ENCODE data around the gene NCAM1.

The NCAM1 gene

DNA sequence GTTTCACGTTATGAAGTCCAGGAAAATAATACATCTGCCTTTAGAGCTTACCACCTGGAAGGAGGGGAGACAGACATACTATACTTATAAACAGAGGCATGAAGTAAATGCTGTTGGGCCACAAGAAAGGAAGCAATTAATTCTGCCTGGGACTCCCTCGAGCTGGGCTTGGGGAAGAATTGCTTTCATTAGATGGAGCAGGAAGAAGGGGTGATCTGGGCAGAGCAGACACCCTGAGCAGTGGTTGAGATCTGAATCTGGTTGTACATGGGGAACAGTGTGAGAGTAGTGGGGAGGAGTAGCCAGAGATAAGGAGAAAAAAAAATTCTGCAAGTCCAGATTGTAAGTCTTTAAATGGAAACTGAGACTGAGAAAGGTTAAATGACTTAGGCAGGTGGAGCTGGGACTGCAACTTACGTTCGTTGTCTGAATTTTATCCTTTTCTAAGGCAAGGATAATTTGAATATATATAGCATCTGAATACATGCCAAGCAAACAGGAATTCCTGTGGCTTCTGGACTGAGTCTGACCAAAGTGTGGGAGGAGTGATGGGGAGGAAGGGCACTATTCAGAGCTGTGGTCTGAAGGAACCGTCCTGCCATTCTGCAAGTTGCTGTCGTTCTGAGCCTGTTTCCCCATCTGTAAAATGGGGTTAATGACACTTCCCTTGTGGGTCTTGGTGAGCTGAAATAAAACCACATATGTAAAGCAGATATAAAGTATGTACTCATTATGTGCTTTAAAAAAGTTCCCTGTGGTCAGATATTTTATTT, 7.9 kb downstream of the NCAM1 start:
- no peak for DNase-seq

DNA sequence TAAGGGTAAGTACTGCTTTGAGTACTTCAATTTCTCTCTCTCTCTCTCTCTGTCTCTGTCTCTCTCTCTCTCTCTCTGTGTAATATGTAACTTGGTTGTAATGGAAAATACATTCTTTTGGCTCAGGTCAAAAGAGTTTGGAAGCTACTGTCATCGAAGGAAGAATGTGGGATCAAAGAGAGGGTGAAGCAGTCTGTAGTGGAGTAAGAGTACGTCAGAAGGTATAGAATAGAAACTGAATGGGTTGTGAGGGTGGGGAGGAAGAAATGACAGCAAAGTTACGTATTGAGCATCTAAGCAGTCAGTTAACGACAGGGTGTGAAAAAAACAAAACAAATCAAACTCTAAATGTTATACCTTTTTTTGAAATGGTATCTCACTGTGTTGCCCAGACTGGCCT, 10.0 kb downstream of the NCAM1 start:
- no peak for DNase-seq

DNA sequence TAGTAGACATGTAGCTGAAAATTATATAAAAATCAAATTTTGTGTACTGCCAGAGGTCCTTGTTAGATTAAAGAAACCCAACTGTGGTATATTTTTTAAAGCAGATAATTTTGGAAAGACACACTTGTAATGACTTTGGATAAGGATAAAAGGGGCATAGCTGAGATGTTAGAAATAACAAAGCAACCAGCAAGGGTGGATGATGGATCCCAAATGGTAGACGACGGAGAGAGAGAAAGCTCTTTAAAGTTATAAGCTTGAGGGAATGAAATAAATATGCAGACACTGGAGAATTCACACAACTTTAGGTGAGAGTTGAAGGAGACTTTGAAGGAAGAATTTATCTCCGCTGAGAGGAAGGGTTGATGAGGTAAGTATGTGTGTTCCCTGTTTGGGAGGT, 10.6 kb downstream of the NCAM1 start:
- DNase-seq, result no peak

- no peak for DNase-seq
Observed at GRCh38 chr11:112972399-112973145, 11.4 kb downstream of the NCAM1 start.

- DNase-seq, result no peak
Observed at GRCh38 chr11:112975051-112975450, 13.8 kb downstream of the NCAM1 start.

- DNase-seq, result no peak
Observed at GRCh38 chr11:112975493-112975892, 14.3 kb downstream of the NCAM1 start.

DNA sequence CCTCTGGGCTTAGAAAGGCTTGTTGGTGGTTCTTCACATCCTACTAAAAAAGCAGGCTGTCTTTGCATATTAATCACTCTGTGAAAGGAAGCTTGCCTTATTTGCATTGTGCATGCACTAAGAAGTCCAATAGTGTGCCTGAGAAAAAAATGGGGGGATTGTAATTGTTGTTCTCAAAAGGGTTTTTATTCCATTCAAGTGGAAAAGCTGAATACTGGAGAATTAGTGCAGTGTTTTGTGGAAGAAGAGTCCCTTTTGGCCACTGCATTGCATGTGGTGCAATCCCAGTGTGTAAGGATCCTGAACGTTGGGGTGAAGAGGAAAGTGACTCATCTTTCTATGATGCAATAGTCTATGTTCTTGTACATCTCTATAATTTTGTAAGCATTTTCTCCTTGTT, 16.5 kb downstream of the NCAM1 start:
- DNase-seq, result no peak

DNA sequence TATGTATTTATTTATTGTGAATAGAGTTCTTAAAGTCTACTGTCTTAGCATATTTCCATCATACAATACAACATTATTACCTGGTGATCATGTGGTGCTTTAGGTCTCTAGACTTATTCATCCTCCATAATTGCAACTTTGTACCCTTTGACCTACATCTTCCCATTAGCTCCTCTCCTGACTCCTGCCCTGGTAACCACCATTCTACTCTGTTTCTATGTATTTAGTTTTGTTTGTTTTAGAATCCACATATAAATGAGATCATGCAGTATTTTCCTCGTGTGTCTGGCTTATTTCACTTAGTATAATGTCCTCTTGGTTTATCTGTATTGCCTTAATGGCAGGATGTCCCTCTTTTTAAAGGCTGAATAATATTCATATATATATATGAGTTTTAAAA, 22.7 kb downstream of the NCAM1 start:
- no peak for DNase-seq

DNA sequence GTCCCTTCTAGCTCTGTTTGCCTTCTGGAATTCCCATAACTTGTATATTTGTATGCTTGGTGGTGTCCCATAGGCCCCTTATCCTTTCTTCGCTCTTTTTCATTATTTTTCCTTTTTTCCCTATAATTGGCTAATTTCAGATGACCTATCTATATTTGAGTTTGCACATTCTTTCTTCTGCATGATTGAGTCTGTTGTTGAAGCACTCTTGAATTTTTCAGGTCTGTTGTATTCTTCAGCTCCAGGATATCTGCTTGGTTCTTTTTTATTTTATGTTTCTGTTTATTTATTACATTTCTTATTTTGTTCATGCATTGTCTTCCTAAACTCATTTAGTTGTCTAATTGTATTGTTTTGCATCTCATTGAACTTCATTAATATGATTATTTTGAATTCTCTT, 28.0 kb downstream of the NCAM1 start:
- no peak for DNase-seq

- no peak for DNase-seq
Observed at GRCh38 chr11:112993808-112994207, 32.6 kb downstream of the NCAM1 start.

- no peak for DNase-seq
Observed at GRCh38 chr11:112995423-112996090, 34.3 kb downstream of the NCAM1 start.

- DNase-seq, result no peak
Observed at GRCh38 chr11:112996994-112997393, 35.8 kb downstream of the NCAM1 start.

DNA sequence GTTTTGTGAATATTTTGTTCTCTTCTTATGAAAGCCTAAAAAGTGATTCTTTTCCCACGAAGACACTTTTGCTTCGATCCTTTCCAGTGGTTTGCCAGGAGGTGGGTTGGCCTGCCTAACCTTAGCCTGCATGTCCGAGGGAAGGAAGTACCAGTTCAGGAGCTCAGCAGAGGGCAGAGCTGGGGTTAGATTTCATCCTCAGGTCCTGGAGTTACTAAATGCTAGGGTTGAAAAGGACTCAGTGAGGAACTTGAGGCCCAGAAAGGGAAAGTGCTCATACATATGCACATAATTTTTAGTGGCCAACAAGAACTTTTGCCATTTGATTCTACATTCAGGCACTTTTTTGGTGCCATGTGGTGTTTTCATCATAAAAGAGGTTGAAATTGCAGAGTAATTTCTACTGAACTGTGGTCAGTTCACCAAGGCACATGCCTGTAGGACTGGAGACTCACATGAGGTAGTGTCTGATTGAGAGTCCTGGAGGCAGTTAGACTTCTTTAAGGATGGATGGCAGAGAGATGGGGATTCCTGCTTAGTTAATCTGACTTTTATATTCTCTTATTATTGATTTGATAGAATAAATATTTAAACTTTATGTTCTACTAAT, 36.7 kb downstream of the NCAM1 start:
- no peak for DNase-seq

DNA sequence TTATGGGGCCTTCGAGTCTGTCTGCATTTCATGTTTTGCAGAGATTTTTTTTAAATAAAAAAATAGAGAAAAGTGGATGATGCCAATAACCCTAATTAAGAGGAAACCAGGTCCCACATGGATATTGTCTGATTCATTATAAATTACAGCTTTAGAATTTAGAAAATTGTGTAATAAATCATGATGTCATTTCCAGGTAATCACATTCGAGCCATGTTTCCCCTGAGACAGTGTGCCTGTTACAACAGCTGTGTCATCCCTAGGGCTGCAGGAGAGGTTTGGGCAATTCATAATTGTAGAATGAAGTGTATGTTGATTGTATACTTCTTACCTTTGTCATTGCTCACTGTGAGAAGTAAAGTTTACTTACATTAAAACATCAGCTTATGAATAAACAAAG, 38.3 kb downstream of the NCAM1 start:
- DNase-seq, result no peak

DNA sequence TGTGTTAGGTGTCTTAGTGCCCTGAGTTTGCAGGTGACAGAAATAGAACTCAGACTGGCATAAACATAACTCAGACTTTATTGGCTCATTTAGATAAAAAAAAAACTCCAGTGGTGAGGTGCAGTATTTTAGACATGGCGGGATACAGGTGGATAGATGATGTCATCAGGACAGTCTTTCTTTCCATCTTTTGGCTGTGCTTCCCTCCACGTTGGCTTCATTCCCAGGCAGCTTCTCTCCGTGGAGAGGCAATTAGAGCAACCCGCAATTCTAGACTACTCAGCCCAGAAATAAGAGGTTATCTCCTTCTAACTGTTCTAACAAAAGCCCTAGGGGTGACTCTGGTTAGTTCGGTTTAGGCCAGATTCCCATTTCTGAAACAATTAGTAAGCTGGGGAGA, 40.5 kb downstream of the NCAM1 start:
- no peak for DNase-seq

GRCh38 chr11:113006896-113007445, 45.8 kb downstream of the NCAM1 start:
- no peak for DNase-seq

GRCh38 chr11:113014262-113015097, 53.3 kb downstream of the NCAM1 start:
- no peak for DNase-seq

- no peak for DNase-seq
Observed at GRCh38 chr11:113015098-113015455, 53.9 kb downstream of the NCAM1 start.

- no peak for DNase-seq
Observed at GRCh38 chr11:113016905-113017304, 55.7 kb downstream of the NCAM1 start.

DNA sequence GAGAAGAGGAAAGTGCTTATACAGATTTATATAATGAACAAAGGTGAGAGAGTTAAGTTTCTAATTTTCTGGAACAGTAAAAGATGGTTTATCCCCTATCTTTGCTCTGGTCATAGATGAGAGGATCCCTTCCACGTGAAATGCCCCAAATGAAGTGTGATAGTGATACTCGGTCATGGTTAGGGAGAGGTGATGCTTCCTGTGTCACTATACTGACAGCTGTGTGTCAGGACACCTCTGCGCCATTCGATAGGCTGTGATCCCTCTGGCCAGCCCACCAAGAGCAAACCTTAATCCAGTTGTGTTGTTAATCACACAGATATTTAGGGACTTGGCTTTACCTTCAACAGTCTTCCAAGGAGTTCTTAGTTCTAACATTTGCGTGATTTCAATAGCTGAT, 57.7 kb downstream of the NCAM1 start:
- DNase-seq, result no peak

DNA sequence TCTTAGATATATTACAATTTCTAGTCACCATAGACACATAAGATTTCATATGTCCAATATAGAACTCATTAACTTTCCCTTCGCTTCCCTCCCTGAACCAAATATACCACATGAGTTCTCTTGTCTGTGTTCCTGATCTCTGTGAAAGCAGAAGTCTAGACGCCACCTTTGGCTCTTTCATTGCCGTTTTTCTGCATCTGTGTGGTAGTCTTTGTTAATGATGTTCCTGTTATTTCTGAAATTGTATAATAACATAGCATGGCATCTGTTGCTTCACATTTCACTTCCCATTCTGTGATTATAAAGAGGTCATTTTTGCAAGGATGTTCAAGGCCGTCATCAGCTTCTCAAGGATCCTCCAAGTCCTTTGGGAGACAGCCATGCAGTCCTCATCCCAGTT, 58.5 kb downstream of the NCAM1 start:
- DNase-seq, result no peak

DNA sequence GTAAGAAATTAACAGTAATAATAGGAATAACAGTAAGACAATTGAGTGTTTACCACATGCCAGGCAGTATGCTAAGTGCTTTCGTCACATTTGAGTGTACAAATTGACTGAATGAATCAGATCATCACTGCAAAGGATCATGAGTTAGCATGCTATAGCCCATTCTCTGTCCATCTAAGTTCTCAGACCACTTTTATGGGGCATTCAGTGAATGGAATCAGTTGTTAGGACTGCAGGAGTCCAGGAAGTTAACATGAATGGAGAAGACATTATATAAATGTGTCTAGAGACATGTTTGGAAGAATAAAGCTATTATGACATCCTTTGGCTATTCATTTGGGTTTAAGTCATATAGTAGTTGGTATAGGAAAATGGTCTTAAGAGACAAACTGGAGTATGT, 59.9 kb downstream of the NCAM1 start:
- DNase-seq, result no peak

All from activated T-cell treated with anti-CD3 and anti-CD28 coated beads, Interleukin-2, amount 50 U/mL, for 1 hour (primary cell).